Measurements from ENCODE around the gene TRIM5.

GRCh38 chr11:5705688-5706087, 20.8 kb upstream of the TRIM5 start:
- TF ChIP-seq CTCF (IDR thresholded peaks at IDR 0.05 in 8 of 11, conservative IDR thresholded peaks at IDR 0.05 in 3 of 11) (no peak), POLR2A (IDR thresholded peaks at IDR 0.05) (no peak), POLR2AphosphoS5 (IDR thresholded peaks at IDR 0.05) (no peak)

Data from spleen (tissue), 7 donors.